Measurements from ENCODE around the gene ATF6B.

ATF6B gene

GRCh38 chr6:32096087-32096393, 32.0 kb downstream of the ATF6B start:
- no peaks in the 10 kb centered on the region for H3K9me3 ChIP-seq (ENCODE audit: control insufficient read depth, low read length)
- H2BK5ac ChIP-seq (ENCODE audit: low read depth, low read length, poor library complexity, severe bottlenecking): no peak overlapping the region
- peak overlapping the region in 1 of 2 experiments; percentile 37 for H3K4ac ChIP-seq (ENCODE audit: low read depth in 1 of 2, low read length in 2 of 2)
- peak overlapping the region; percentile 92 for H2BK12ac ChIP-seq (ENCODE audit: low read length in 2 of 2)
- H2BK15ac ChIP-seq (ENCODE audit: low read depth, poor library complexity, severe bottlenecking): no peak overlapping the region
- no peak overlapping the region for H2BK120ac ChIP-seq (ENCODE audit: low read depth, low read length)
- no peak overlapping the region for H3K4me3 ChIP-seq (ENCODE audit: insufficient read depth in 1 of 2, low read depth in 1 of 2, low read length in 2 of 2)
- no peak overlapping the region for H2AK5ac ChIP-seq (ENCODE audit: low read length, severe bottlenecking)
- 95% methylated on average over 36 of the region's 36 CpGs for WGBS
- H3K79me1 ChIP-seq (replicated peaks; ENCODE audit: low read length, poor library complexity, severe bottlenecking): no peaks in the 10 kb centered on the region
- no peak overlapping the region for H2AFZ ChIP-seq (ENCODE audit: low read depth, low read length)
- H3K9ac ChIP-seq (ENCODE audit: low read length): no peak overlapping the region
- peaks cover 0 to 55% of the 10 kb centered on the region in 2 experiments for H3K27me3 ChIP-seq (ENCODE audit: control insufficient read depth in 1 of 2, insufficient read depth in 1 of 2, low read length in 2 of 2)
- no peak overlapping the region for H4K8ac ChIP-seq (ENCODE audit: low read length)
- H3K14ac ChIP-seq (ENCODE audit: low read length in 2 of 2): peak overlapping the region in 1 of 2 experiments; percentile 85
- H3K4me1 ChIP-seq (ENCODE audit: control insufficient read depth, insufficient read depth, low read depth, low read length): peaks cover 4% of the 10 kb centered on the region
- peak overlapping the region in 1 of 2 experiments; percentile 75 for H3K18ac ChIP-seq (ENCODE audit: low read depth in 1 of 2, low read length in 2 of 2)
- H3K23ac ChIP-seq (ENCODE audit: low read length in 2 of 2): peak overlapping the region in 1 of 2 experiments; percentile 43
- peaks cover 0 to 77% of the 10 kb centered on the region in 2 experiments for H3K36me3 ChIP-seq (ENCODE audit: control insufficient read depth in 1 of 2, insufficient read depth in 2 of 2, low read depth in 1 of 2, low read length in 2 of 2)
- H3K4me2 ChIP-seq (ENCODE audit: low read length, poor library complexity, severe bottlenecking): no peak overlapping the region
- no peak overlapping the region for H3K27ac ChIP-seq (ENCODE audit: low read length, poor library complexity, severe bottlenecking)
- DNase-seq: no peak
- H4K91ac ChIP-seq (ENCODE audit: low read length): peak overlapping the region; percentile 90

- H2AFZ ChIP-seq (ENCODE audit: low read depth, low read length): no peak overlapping the region
Observed at GRCh38 chr6:32095338-32096086, 32.5 kb downstream of the ATF6B start.

GRCh38 chr6:32092760-32093497, 35.1 kb downstream of the ATF6B start:
- WGBS: 13% methylated on average over 5 of the region's 8 CpGs
- peaks cover 0 to 92% of the 10 kb centered on the region in 2 experiments for H3K36me3 ChIP-seq (ENCODE audit: control insufficient read depth in 1 of 2, insufficient read depth in 2 of 2, low read depth in 1 of 2, low read length in 2 of 2)
- H3K4ac ChIP-seq (ENCODE audit: low read depth in 1 of 2, low read length in 2 of 2): peak overlapping the region in 1 of 2 experiments; percentile 83
- no peak overlapping the region for H2BK5ac ChIP-seq (ENCODE audit: low read depth, low read length, poor library complexity, severe bottlenecking)
- H3K9ac ChIP-seq (ENCODE audit: low read length): peak overlapping the region; percentile 50
- H2BK120ac ChIP-seq (ENCODE audit: low read depth, low read length): no peak overlapping the region
- H4K8ac ChIP-seq (ENCODE audit: low read length): peak overlapping the region; percentile 73
- peaks cover 4% of the 10 kb centered on the region for H3K4me1 ChIP-seq (ENCODE audit: control insufficient read depth, insufficient read depth, low read depth, low read length)
- H3K27ac ChIP-seq (ENCODE audit: low read length, poor library complexity, severe bottlenecking): no peak overlapping the region
- no peak overlapping the region for H3K14ac ChIP-seq (ENCODE audit: low read length in 2 of 2)
- H2AK5ac ChIP-seq (ENCODE audit: low read length, severe bottlenecking): no peak overlapping the region
- H3K18ac ChIP-seq (ENCODE audit: low read depth in 1 of 2, low read length in 2 of 2): peak overlapping the region; percentile 85 to 87
- DNase-seq: peak; percentile 91
- H3K79me1 ChIP-seq (replicated peaks; ENCODE audit: low read length, poor library complexity, severe bottlenecking): no peaks in the 10 kb centered on the region
- no peak overlapping the region for H3K4me3 ChIP-seq (ENCODE audit: insufficient read depth in 1 of 2, low read depth in 1 of 2, low read length in 2 of 2)
- peak overlapping the region; percentile 15 for H2BK15ac ChIP-seq (ENCODE audit: low read depth, poor library complexity, severe bottlenecking)
- H3K4me2 ChIP-seq (ENCODE audit: low read length, poor library complexity, severe bottlenecking): no peak overlapping the region
- peak overlapping the region; percentile 41 to 98 for H2BK12ac ChIP-seq (ENCODE audit: low read length in 2 of 2)
- H4K91ac ChIP-seq (ENCODE audit: low read length): peak overlapping the region; percentile 83
- H3K23ac ChIP-seq (ENCODE audit: low read length in 2 of 2): peak overlapping the region in 1 of 2 experiments; percentile 46
- H2AFZ ChIP-seq (ENCODE audit: low read depth, low read length): no peak overlapping the region
- no peaks in the 10 kb centered on the region for H3K9me3 ChIP-seq (ENCODE audit: control insufficient read depth, low read length)
- H3K27me3 ChIP-seq (ENCODE audit: control insufficient read depth in 1 of 2, insufficient read depth in 1 of 2, low read length in 2 of 2): peaks cover 0 to 80% of the 10 kb centered on the region in 2 experiments

More at GRCh38 chr6:32095338-32096086, 32.5 kb downstream of the ATF6B start:
- H3K4me3 ChIP-seq (ENCODE audit: insufficient read depth in 1 of 2, low read depth in 1 of 2, low read length in 2 of 2): no peak overlapping the region
- 96% methylated on average over 30 of the region's 30 CpGs for whole genome bisulfite sequencing
- H2BK12ac ChIP-seq (ENCODE audit: low read length in 2 of 2): peak overlapping the region; percentile 92
- H4K91ac ChIP-seq (ENCODE audit: low read length): peak overlapping the region; percentile 90
- no peaks in the 10 kb centered on the region for H3K79me1 ChIP-seq (replicated peaks; ENCODE audit: low read length, poor library complexity, severe bottlenecking)
- H3K9ac ChIP-seq (ENCODE audit: low read length): no peak overlapping the region
- peaks cover 0 to 81% of the 10 kb centered on the region in 2 experiments for H3K36me3 ChIP-seq (ENCODE audit: control insufficient read depth in 1 of 2, insufficient read depth in 2 of 2, low read depth in 1 of 2, low read length in 2 of 2)
- no peak for DNase-seq
- H2AK5ac ChIP-seq (ENCODE audit: low read length, severe bottlenecking): no peak overlapping the region
- no peak overlapping the region for H2BK120ac ChIP-seq (ENCODE audit: low read depth, low read length)
- peaks cover 0 to 60% of the 10 kb centered on the region in 2 experiments for H3K27me3 ChIP-seq (ENCODE audit: control insufficient read depth in 1 of 2, insufficient read depth in 1 of 2, low read length in 2 of 2)
- H3K18ac ChIP-seq (ENCODE audit: low read depth in 1 of 2, low read length in 2 of 2): peak overlapping the region; percentile 34 to 75
- no peaks in the 10 kb centered on the region for H3K9me3 ChIP-seq (ENCODE audit: control insufficient read depth, low read length)
- H3K4ac ChIP-seq (ENCODE audit: low read depth in 1 of 2, low read length in 2 of 2): peak overlapping the region; percentile 29 to 37
- no peak overlapping the region for H2BK5ac ChIP-seq (ENCODE audit: low read depth, low read length, poor library complexity, severe bottlenecking)
- no peak overlapping the region for H2BK15ac ChIP-seq (ENCODE audit: low read depth, poor library complexity, severe bottlenecking)
- peak overlapping the region in 1 of 2 experiments; percentile 23 for H3K14ac ChIP-seq (ENCODE audit: low read length in 2 of 2)
- H3K4me1 ChIP-seq (ENCODE audit: control insufficient read depth, insufficient read depth, low read depth, low read length): peaks cover 4% of the 10 kb centered on the region
- H4K8ac ChIP-seq (ENCODE audit: low read length): peak overlapping the region; percentile 29
- no peak overlapping the region for H3K27ac ChIP-seq (ENCODE audit: low read length, poor library complexity, severe bottlenecking)
- H3K23ac ChIP-seq (ENCODE audit: low read length in 2 of 2): peak overlapping the region in 1 of 2 experiments; percentile 48
- H3K4me2 ChIP-seq (ENCODE audit: low read length, poor library complexity, severe bottlenecking): no peak overlapping the region
